Measurements from ENCODE around the gene KCNJ9.

The KCNJ9 gene

DNA sequence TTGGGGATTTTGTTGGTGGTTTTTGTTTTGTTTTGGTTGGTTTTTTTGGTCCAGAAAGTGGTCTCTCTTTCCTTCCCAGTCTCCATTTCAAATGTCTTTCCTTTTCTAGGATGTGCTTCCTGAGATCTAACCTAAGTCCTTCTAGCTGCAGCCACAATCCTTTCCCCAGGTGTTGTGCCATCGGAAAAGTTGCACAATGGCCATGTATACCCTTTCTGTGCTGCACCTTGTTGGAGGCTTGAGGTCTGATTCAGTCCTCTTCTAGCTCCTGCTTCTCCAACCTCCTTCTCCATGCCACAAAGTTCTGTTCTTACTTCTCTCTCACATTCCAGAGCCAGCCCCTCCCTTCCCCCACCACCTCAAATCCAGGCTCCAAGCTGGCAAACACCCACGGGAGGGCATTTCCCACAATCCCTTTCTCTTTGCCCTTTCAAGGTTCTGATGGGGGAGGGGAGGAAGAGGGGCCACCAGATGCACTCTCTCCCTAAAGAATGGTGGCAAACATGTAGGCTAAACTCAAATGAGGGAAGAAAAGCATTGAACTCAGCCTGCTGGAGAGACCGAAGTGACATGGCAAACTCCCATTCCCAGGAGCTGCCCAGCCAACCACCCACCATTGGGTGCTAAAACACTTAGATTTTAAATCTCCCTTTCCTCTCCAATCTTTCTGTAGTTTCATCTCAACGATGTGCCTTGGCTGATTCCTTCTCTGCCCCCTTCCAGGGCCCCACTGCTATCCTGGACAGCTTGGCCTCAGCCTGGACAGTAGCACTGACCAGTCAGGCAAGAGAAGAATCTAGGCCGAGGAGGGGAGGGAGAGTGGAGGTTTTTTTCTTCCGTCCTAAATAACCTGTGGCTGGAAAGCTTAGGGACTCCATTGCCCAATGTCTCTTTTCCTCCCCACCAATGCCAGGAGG lies 14.3 kb upstream of the KCNJ9 start:
- no peak for DNase-seq

DNA sequence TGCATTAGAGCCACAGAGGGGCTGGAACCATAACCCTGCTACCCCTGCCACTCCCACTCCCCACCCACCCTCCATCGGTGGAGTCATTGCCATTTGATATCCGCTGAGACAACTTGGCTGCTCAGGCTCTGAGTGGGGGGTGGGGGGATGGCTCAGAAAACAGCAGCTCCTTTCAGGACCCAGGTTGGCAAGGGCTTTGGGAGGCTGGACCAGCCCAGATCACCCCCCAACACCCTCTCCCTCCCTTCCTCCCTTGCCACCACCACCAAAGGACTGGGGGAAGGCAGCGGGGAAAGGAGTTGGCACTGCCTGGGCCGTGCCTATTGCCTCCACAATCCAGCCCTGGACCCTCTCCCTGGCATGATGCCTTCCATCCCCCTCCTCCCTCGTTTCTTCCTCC lies 13.1 kb upstream of the KCNJ9 start:
- DNase-seq = no peak

DNA sequence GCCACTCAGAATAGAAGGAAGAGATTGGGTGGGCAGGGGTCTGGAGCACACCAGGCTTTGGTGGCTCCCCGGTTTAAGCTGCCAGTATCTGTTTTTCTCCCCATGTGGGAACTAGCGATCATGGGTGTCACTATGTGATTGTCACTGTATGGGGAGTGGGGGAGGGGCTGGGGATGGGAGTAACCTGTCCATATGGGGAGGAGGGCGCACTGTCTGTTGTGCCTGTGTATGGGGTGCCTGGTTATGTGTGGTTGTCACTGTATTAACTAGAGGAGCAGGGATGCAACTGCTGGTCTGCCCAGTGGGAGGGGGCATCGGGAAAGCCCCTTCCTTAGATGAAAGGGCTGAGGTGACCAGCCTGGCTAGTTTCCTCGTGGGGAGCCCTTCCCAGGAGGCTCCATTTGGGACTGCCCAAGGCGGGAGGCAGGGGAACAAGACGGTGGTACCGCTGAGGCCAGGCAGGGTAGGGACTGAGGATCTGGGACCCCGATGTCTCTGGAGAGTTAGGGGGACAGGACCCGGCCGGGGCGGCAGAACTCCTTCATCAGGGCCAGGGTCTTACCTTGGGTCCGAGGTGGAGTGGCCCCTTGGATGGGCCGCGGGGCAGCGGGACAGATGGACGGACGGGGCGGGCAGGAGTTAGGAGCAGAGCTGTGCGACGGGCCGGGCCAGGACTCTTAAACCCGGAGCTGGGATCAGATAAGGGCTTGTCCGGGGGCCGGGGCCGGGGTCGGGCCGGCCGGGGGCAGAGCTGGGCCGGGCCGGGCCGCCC lies 11.7 kb upstream of the KCNJ9 start, which contains the start of gene KCNJ10:
Gene KCNJ10, minus strand, starts transcription at position 701 of the 772 bp plus-strand sequence. CDS start 27,628 bp downstream, outside the sequence.
- DNase-seq = no peak

DNA sequence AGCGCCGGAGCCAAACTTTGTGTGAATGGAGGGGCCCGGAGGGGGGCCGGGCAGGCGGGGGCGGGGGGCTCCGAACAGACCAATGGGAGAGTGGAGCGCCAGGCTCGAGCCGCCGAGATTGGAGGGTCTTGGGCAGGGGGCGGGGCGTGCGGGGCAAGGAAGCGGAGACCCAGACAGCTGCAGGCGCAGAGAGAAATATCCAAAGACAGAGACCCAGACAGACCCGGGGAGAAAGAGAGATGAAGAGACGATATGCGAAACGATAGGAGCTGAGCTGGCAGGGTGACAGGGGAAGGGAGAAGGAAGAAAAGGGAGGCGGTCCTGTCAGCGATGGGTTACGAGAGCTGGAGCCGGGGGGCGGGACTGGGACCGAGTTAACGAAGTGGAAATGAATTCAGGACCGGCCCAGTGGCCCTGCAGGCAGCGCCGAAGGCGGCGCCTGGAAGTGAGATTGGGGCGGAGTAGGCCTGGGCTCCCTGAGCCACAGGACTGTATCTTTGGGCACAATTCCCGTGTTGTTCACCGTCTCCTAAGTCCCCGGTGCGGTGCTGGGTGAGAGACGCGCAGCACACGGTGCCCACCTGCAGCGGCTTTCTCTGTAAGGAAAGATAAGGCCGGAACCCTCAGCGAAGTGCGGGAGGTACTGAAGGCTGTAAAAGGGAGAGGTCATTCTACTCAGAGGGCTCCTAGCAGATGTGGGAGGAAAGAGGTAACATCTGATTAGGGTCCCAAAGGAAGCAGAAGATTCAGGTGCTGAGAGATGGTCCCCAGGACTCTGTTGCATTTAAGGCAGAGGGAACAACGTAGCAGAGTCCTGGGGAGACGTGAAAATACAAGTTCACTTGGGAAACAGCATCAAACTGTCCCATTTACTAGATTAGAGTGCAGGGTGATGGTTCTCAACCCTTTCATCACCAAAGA lies 10.8 kb upstream of the KCNJ9 start:
- peak; percentile 68 to 84 (median 70) for DNase-seq

DNA sequence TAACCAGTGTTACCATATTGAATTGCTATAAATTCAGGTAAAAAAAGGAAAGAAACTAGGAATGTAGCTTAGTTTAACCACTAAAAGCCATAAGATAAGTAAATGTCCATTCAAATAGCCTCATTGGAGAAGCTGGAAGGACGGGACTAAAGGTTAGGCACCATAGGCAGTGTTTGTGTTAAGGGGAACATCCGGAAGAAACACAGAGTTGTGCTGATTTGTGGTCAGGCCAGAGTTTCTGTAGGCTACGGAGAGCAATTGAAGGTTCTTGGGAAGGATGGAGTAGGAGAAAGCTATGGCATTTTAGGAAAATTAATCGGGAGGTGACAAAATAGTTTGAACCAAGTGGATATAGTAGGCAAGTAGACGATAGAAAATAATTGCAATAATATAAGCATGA lies 10.0 kb upstream of the KCNJ9 start:
- no peak for DNase-seq

DNA sequence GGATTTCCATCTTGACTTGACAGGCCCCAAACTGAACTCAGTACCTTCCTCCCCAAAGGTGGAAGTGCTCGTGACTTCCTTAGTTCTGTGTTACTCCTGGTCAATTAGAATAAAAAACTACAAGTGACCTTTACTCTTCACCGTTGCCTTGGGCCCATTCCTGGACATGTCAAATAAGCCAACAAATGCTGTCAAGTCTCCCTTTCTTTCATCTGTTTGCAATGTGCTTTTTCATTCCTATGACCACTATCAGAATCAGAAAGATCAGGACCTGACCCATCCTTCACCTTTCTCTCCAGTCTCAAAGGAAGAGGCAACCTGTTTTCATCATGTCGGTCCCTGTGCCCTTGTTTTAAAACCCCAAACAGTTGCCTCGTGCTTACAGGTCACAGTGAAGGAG lies 6.5 kb upstream of the KCNJ9 start:
- no peak for DNase-seq

DNA sequence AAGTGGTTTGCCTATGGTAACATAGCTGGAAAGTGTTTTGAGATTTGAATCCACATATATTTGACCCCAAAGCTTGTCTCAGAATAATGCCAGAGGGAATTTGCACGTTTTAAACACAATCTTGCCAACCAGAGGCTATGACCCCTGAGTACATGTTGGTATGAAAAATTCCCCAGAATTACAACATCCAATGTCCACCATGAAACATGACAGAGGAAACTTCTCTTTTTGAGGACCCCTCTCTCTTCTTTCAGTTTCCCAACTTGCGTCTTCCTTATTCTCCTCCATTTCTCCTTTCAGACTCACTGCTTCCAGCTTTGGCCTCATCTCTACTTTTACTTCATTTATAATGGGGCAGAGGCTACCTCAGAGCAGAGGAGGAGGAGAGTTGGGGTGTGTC lies 5.5 kb upstream of the KCNJ9 start:
- DNase-seq = peak; percentile 75 to 92 (median 88)

DNA sequence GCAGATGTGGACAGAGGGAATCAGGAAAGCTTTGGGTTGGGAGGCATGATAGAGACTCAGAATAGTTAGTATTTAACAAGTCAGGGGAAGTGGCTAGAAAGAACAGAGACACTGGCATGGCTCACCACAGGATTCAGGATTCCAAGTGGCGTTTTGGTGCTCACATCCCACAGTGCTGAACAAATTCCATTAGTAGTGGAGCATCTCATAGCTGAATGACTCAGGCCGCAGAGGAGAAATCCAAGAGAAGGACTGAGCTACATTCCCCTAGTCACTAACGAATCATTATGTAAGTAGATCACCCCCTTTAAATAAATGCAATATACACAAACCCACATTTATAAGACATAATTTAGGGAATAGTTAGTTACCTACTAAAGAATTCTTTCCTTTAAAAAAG lies 5.0 kb upstream of the KCNJ9 start:
- DNase-seq = peak; percentile 31 to 49 (median 42)

DNA sequence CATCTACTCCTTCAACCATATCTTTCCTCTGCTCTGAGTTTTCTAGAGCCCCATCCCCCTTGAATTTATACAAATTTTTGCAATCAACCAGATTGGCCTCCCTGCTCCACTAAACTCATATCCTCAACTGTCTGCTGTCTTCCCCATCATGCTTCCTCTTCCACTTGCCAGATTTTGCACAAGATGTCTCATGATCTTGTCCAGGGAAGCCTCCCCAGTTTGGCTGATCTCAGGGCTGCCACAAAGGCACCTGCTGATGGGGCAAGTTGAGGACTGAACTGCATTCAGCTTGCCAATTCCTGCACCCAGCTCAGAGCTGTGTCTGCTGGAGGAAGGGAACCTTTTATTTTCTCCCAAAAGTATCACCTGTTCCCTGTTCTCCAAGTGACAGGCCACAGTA lies 3.9 kb upstream of the KCNJ9 start:
- DNase-seq = peak; percentile 70 to 71 (median 71)

DNA sequence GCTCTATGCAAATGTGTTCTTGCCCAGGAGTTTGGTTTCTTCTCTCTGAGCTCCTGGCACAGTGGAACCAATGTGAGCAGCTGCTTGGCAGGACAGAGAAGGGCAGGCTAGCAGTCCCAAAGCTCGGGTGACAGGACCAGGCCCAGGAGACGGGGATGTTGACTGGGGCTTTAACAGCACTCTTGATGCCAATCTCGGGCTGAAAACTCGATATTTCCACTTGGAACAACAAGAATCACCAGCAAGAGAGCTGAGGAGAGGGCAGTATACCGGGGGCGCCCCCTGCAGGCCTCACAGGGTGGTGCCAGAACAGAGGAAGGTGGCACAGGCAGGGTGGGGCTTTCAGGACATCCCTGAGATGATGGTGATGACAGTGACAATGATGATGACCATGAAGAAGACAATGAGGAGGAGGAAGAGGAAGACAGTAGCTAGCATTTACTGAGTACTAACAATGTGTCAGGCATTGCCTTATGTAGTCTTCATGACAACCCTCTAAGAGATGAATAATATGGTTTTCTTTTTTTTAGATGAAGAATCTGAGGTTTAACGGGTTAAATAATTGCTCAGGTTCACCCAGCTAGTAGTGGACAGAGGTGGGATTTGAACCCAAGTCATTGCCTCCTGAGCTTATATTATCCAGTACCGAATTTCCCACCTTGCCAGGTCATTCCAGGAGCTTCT lies 2.7 kb upstream of the KCNJ9 start:
- DNase-seq = peak; percentile 70 to 81 (median 70)

DNA sequence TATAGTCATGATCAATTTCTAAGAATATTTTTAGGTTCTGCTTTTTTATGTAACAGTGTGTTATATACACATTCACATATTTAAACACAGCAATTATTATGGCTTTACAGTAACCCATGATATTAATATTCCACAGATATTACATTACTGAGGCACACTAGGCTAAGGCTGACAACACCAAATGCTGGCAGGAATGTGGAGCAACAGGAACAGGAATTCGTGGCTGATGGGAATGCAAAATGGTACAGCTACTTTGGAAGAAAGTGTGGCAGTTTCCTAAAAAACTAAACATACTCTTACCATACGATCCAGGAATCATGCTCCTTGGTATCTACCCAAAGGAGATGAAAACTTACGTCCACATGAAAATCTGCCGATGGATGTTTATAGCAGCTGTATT lies 1.9 kb upstream of the KCNJ9 start:
- DNase-seq = no peak

DNA sequence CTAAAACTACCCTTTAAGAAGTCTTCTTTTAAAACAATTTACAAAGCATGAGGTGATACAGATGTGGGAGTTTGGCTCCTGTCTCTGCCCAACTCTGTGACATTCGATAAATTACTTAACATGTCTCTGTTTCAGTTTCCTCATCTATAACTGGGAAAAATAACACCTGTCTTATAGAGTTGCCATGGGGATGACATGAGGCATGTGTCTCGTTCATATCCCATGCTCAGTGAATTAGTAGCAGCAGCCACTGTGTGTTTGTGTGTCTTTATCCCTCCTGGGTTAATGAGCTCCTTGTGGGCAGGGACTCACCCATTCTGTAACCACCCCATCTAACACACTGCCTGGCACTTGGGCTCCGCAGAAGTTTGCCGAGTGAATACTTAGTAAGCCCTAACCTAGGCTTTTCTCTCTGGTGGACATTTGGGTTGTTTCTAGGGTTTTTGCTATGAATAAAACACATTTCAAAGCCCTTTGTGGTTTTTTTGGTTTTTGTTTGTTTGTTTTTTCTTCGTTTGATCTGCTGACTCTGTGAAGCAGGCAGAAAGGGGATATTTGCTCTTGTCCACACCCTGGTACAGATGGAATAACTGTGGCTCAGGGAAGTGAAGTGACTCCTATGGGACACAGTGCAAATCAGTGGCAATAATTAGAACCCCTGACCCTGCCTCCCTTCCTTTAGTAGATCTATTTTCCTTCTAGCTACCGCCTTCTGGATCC lies 797 bp upstream of the KCNJ9 start:
- DNase-seq = no peak

DNA sequence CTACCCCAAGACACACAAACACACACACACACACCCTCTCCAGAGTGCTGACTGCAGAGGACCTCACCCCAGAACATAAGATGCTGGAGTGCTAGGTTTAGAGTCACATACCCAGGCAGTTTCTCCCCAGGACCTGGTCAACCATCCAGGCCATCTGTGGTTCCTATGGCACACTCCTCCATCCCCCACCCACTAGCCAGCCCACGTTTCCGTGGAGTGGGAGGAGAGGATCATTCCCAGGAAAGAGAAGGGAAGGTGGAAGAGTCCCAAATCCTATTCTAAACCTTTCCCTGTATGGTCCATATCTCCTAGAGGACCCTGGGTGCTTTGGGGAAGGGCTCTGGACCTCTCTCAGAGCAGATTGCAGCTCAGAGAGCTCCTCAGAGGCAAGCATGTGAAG lies 1.1 kb downstream of the KCNJ9 start:
- DNase-seq = no peak

DNA sequence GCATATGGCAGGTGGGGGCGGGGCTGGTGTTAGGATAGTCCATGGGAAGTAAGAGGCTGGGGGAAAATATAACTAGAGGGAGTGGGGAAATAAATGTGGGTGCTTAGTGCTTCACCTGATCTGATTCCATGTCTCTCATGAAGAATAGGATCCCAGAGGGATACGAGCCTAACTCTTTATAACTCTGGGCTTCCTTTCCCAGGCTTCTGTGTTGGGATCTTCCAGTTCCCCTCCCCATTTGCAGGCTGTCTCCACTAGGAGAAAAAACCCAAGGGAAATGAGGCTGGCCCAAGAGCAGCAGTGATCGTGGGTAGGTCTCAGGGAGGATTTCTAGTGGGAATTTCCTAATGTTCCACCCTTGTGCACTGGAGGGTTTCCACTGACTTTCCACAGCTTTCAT lies 1.6 kb downstream of the KCNJ9 start:
- peak in 2 of 3 donors; percentile 17 to 25 for DNase-seq

DNA sequence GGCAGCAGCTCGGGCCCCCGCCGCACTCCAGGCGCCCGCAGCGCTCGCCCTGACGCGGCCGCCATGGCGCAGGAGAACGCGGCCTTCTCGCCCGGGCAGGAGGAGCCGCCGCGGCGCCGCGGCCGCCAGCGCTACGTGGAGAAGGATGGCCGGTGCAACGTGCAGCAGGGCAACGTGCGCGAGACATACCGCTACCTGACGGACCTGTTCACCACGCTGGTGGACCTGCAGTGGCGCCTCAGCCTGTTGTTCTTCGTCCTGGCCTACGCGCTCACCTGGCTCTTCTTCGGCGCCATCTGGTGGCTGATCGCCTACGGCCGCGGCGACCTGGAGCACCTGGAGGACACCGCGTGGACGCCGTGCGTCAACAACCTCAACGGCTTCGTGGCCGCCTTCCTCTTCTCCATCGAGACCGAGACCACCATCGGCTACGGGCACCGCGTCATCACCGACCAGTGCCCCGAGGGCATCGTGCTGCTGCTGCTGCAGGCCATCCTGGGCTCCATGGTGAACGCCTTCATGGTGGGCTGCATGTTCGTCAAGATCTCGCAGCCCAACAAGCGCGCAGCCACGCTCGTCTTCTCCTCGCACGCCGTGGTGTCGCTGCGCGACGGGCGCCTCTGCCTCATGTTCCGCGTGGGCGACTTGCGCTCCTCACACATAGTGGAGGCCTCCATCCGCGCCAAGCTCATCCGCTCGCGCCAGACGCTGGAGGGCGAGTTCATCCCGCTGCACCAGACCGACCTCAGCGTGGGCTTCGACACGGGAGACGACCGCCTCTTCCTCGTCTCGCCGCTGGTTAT lies 2.8 kb downstream of the KCNJ9 start:
- peak in 2 of 3 donors; percentile 20 to 50 for DNase-seq

DNA sequence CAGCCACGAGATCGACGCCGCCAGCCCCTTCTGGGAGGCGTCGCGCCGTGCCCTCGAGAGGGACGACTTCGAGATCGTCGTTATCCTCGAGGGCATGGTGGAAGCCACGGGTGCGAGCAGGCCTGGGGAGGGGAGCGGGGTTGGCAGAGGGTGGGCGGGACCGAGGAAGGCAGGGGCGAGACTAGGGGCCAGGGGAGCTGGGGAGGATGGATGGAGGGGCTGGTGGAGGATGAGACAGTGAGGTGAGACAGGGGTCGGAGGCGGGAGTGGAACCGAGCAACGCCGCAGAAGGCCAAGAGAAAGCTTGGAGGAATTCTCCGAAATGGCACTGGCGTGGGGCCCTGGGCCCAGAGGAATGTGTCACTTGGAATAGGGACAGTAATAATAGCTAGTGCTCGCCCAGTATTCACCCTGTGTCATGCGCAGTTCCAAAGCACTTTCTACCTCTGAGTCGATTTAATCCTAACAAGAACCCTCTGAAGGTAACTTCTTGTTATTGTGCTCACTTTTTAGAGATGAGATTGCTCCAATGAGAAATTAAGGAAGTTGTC lies 3.5 kb downstream of the KCNJ9 start:
- DNase-seq = no peak

DNA sequence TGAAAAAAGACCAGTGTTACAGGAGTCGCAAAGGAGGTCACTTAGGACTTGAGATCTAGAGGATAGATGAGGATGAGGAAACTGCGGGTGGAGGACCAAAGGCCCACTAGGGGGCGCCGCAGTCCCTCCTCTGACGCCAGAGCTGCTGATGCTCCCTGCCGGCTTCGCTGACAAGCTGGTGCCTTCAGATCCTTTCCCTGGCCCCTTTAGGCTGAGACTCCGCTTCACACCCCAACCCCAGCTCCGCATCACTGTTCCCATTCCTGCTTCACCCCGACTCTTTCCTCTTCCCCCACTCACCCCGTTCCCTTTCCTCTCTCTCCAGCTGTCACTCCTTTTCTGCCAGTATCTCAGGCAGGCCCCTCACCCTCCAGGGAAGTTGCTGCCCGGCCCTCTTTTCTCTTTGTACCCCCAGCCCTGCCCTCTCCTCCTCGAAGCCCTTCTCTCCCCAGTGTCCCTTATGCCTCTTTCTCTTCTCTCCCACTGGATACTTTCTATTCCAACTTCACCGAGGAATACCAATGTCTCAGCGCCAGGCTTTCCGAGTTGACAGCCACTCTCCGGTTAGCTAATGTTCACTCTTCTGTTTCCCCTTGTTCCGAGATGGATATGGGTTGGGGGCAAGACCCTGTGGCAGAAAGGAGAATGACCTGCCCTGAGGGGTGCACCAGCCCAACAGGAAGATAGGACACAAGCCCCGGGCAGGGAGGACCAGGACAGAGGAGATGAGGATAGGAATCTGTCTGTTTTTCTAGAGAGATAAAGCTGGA lies 4.5 kb downstream of the KCNJ9 start:
- DNase-seq = peak; percentile 85 to 95 (median 92)

DNA sequence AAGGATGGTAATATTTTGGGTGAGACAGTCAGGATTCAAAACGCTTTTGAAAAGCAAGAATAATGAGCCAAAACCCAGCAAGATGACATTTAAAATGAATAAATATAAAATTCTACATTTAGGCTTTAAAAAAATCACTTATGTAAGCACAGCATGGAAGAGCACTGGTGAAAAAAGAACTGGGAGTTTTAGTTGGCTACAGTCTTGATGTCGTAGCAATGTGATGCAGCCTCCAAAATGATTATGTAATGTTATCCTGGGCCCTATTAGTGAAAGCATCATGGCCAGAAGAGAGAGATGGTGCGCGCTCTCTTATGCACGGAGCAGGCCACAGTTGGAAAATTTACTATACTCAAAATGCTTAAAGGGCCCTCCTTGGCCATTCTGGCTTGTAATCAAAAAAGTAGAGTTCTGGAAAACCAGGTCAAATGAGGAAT lies 5.1 kb downstream of the KCNJ9 start:
- DNase-seq = no peak

DNA sequence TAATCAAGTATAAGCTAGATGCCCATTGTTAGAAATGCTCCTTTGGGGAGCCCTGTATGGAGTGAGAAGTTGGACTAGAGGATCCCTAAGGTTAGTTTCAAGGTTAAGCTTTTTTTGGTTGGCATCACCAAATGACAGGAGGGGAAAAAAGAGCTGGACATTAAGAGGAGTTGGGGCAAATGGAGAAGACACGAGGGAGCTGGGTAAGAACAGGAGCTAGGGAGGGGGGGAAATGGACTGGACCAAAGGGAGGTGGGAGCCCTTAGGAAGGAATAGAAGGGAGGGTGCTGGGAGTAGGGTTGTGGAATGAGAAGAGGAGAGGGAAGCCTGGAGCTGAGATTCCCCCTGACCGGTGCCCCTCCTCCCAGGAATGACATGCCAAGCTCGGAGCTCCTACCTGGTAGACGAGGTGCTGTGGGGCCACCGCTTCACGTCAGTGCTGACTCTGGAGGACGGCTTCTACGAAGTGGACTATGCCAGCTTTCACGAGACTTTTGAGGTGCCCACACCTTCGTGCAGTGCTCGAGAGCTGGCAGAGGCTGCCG lies 5.9 kb downstream of the KCNJ9 start:
- no peak for DNase-seq

All from suppressor macrophage treated with lipopolysaccharide for 1 hour (primary cell).